GM19193 (cell line): ENCODE results near the gene HLA-DPA1.

Experiments
- POLR2A ChIP-seq: IDR thresholded peaks from 4 replicates; pipeline ENCODE4 v1.6.1; 2011; ENCODE audit not compliant: insufficient read depth, insufficient read length; ENCODE audit errors: extremely low read depth

The HLA-DPA1 gene

GRCh38 chr6:33093855-33094254, 20.4 kb upstream of the HLA-DPA1 start:
- TF ChIP-seq POLR2A, result no peak

- no peak for TF ChIP-seq POLR2A
Measured at GRCh38 chr6:33092385-33092784, 18.9 kb upstream of the HLA-DPA1 start.

DNA sequence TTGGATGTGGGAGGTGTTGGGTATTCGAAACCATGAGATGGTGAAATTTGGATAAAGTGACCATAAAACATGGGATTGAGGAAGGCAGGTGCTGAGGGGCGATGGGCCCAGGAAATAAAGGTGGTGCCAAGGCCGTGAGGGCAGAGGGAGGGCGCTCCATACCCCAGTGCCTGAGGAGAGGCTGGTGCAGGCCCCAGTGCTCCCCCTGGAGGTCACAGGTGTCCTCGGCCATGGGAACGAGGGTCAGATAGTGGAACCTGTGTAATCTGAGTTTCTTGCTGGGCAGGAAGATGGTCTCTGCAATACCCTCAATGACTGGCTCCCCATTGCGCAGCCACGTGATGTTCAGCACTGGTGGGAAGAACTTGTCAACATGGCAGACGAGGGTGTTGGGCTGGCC, 18.5 kb upstream of the HLA-DPA1 start:
- TF ChIP-seq POLR2A, result no peak

DNA sequence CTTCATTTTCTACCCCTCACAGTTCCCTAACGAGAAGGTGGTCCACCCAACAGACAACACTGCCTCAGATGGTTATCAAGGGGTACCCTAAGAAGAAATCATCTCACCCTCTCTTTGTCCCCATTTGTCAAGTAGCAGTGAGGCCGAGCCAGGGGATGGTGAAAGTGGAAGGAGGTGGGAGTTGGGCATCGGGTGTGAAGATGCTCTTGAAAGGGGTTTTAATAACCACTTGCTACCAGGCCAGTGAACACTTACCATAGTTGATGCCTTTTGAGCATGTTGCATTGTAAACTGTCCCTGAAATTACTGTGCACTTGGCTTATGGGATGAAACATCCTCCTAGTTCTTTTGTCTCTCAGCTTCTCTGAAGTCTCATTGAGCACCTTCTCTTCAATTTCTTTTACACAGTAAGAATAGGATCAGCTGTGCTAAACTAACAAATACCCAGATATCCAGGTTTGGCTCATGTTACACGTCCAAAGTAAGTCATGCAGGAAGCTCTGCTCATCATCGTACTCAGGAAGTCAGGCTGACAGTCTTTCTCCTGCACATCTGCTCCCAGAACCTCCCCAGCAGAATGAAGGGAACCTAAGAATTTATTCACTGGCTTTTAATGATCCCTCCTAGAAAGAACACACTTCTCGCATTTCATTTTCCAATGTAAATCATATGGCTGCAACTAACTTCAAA, 15.6 kb upstream of the HLA-DPA1 start:
- TF ChIP-seq POLR2A, result peak; percentile 27

GRCh38 chr6:33088258-33088930, 14.9 kb upstream of the HLA-DPA1 start:
- no peak for TF ChIP-seq POLR2A

DNA sequence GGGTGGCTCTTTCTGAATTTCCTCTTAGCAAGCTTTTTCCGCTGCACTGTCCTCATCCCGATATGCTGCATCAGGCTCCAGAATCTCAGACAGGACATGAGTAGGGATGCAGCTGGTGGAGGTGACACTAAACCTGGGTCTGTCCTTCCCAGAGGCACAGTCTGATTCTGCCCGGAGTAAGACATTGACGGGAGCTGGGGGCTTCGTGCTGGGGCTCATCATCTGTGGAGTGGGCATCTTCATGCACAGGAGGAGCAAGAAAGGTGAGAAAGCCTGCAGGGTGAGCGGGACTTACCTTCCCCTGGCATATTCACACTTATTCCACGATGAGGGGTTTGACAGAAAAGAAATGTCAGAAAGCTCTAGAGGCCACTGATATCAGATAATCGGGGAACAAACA, 12.2 kb upstream of the HLA-DPA1 start:
- TF ChIP-seq POLR2A, result no peak

GRCh38 chr6:33082702-33083101, 9.3 kb upstream of the HLA-DPA1 start:
- no peak for TF ChIP-seq POLR2A

DNA sequence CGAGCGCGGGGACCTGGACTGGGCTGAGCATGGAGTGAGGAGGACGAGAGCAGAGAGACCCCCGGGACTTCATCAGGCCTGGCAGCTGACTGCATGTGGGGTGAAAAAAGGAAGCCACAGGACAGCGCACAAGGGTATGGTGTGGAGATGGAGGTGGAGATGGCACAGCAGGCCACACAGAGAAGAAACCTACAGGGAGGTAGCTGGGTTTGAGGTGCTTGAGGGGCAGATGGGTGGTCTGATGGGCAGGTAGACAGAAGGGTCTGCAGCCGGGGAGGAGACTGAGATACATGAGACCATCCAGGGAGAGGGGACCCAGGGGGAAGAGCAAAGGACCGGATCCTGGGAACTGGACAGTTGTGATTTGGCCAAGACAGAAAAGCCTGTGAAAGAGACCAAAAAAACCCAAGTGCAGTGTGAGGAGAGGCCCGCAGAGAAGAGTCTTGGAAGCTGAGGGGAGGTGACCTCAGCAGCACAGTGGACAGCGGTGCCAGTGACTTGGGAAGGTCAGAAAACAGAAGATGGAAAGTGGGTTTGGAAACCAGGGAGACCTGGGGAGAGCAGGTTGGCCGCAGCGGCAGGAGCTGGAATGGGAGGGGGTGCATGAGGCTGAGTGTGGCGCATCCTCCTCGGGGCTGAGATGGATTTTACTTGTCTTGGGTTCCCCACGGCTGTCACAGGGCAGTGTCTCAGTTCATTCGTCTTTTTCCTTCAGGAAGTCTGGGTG, 7.8 kb upstream of the HLA-DPA1 start:
- no peak for TF ChIP-seq POLR2A

GRCh38 chr6:33080127-33081089, 7.0 kb upstream of the HLA-DPA1 start:
- TF ChIP-seq POLR2A, result peak; percentile 69

- no peak for TF ChIP-seq POLR2A
Measured at GRCh38 chr6:33079580-33079979, 6.1 kb upstream of the HLA-DPA1 start.

DNA sequence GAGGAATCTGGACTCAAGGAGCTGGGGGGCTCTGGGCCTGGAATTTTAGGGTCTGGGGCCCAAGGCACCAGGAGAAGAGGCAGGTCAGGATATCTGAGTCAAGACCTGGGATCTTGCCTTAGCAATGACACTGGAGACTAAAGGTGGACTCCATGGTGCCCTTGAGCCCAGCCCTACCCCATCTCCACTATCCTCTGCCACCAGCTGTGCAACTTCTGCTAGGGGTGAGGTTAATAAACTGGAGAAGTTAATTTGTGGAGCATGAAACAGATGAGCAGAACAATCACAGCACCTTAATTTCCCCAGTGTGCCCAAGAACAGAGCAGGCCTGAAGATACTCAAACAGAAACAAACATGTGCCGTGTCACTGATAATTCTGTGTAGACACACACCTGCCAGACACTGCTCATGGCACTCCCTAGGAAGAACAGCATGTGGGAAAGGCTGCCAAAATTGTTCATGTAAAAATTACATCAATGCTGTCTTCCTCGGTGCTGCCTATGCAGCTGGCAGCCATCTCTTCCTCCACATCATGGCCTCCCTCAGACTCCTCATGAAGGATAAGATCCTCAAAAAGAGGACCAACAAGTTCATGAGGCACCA, 5.6 kb upstream of the HLA-DPA1 start:
- no peak for TF ChIP-seq POLR2A

DNA sequence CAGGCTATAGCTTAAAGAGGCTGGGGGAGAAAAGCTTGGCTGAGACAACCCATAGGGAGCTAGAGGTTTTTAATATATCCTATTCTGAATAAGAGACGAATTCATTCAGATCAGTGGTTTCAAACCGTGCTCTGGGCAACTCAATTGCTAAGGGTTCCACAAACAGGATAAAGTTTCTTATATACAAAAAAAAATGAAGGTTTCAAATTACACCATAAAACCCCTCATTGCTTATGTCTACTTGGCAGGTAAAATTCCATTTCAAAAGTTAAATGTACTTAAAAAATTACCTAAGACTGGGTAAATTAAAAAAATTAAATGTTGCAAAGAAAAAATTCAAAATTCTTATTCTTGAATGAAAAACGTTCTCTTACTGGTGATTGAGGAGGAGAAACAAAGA, 5.0 kb upstream of the HLA-DPA1 start:
- no peak for TF ChIP-seq POLR2A

DNA sequence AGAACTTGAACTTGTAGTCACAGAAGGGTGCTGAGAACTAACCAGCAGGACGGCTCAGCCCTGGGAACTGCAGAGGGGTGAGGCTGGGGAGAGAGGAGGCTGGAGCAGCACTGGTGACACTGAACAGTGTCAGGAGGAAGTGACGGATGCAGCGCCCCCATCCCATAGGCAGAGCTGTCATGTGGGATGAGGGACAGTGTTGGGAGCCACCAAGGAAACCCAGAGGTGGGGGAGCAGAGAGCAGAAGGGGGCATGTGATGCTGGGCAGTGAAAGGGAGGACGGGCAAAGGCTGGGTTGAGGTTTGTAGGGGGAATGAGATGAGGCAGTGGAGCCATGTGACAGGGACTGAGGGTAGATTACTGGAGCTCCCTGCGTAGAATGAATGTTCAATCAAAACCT, 4.5 kb upstream of the HLA-DPA1 start:
- TF ChIP-seq POLR2A, result no peak

DNA sequence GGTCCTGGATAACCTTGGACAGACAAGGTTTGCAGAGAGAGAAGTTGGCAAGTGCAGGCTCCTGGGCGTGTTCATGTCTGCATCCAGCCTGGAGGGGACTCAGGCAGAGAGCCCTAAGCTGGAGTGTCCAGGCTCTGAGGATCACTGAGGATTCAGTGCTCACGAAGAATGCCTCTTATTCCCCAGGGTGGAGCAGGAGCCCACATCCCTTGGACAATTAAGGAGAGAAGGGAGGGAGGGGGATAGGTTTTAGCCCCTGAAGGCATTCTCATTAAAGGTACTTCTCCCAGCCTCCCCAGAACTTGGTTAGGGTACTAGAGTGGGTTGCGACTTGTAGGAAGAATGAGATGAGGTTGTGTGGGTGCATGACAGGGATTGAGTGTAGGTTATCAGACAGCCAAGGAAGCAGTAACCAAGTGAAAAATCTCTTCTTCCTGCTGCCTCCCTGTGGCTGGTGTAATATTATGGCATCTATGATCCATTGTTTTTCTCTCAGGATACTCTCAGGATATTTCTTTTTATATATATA, 3.0 kb upstream of the HLA-DPA1 start:
- no peak for TF ChIP-seq POLR2A
